GM18951 (cell line): ENCODE data around the gene DENND1C.

ENCODE experiments used
- POLR2A ChIP-seq: IDR thresholded peaks from 4 replicates; pipeline ENCODE4 v1.6.1; 2011; ENCODE audit warnings: mild to moderate bottlenecking; ENCODE audit not compliant: insufficient read length, insufficient read depth; ENCODE audit errors: extremely low read depth
- in situ Hi-C: fragments of 300-500 bp; cut with MboI; formaldehyde crosslinking; loops from one replicate; pipeline ENCODE4 v1.12.0; 2022; ENCODE audit warnings: low sequenced_read_pairs, mixed read lengths, inconsistent platforms; ENCODE audit not compliant: unreplicated experiment

DENND1C gene

GRCh38 chr19:6518145-6518911, 36.7 kb upstream of the DENND1C start:
- no peak for TF ChIP-seq POLR2A

DNA sequence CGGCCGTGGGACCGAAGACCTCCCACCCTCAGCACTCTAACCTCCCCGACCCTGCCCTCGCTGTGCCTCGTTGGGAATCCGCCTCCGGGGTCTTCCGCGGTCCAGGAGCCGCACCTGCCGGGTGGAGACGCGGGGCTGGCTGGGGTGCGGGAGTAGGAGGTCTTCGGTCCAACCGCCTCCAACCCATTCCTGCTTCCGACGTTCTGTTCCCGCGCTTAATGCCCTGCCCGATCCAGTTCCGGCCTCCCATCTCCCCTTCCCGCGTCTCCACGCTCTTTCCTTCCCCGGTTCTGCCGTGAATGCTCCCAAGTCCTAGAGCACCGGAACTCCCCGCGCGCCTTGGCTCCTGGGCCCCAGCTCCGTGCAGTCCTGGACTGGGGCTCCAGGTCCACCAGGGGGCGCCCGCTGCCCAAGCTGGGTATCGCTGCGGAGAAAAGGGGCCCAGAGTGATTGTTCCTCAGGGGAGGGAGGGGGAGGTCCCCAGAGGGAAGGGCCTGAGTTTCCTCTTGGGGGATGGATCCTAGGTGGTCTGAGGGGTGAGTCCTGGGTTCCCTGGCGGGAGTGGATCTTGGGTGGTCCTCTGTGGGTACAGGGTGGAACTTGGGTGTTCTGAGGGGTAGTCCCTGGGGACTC, 35.2 kb upstream of the DENND1C start:
- no peak for TF ChIP-seq POLR2A
- in situ Hi-C loops = loop anchor here (10.0 to 25.0 kb wide), 2 partner anchors 108 to 346 kb away; no protein-coding TSS in a partner anchor

More at GRCh38 chr19:6518145-6518911, 36.7 kb upstream of the DENND1C start:
- in situ Hi-C loops = loop anchor here (10.0 to 25.0 kb wide), 2 partner anchors 106 to 344 kb away; no protein-coding TSS in a partner anchor

DNA sequence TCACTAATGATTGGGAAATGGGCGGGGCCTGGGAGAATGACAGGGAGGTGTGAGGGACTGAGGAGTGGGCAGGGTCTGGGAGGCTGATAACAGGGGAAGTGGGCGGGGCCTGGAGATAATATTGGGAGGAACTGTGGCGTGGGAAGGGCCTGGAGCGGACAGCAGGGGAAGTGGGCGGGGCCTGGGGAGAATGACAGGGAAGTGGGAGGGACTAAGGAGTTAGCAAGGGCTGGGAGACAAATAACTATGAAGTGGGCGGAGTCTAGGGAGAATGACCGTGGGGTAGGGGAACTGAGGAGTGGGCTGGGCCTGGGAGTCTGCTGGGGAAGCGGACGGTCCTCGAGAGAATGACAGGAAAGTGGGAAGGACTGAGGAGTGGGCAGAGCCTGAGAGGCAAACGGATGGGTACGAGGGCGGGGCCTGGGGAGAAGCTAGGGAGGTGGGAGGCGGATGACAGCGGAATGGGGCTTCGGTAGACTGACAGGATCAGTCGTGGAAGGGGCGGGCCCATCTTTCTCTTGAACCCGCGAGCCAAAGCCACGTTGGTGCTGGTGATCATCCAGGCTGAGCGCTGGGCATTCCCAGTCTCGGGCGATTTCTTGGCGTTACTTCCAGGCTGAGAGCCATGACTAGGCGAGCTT, 34.6 kb upstream of the DENND1C start:
- TF ChIP-seq POLR2A = peak; percentile 60
- in situ Hi-C loops = loop anchor here (10.0 to 25.0 kb wide), 2 partner anchors 109 to 346 kb away; no protein-coding TSS in a partner anchor

DNA sequence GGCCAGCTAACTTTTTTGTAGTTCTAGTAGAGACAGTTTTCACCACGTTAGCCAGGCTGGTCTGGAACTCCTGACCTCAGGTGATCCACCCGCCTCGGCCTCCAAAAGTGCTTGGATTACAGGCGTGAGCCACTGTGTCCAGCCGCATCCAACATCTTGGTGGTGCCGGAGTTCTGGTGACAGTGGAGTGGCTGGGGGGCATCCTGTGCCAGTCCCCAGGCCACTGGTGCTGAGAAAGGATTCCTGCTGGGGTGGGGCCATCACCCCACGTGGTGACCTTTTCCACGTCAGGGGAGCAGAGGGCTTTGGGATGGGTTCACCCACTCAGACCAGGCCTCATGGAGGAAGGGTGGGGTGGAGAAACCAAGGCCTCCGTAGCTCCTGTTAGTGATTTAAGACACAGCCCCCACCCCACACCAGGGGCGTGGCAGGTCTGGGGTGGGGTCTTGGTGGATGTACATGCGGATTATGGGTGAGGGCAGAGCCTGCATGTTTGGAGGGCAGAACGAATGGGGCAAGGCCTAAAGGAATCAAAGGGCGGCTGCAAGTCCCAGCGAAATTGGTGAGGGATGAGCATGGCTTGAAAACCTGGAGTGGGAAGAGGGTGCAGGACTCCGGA, 33.4 kb upstream of the DENND1C start:
- in situ Hi-C loops = loop anchor here (10.0 to 25.0 kb wide), 2 partner anchors 110 to 347 kb away; no protein-coding TSS in a partner anchor
- TF ChIP-seq POLR2A = no peak

DNA sequence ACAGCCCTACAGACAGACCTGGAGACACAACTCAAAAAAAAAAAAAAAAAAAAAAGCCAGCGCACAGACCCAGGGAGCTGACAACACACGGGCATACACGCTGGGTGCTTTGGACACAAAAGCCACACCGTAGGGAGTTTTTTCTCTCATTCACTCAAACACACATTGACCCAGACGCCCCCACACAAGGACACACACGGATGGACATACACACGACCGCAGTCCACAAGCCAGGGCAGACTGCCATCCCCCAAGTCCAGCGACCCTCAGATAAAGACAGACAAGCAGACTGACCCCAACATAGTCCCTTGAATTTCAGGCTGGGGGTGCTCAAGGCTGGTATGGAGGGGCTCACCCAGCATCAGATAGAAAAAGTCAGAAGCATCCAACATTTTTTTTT, 32.5 kb upstream of the DENND1C start:
- in situ Hi-C loops = loop anchor here (10.0 to 25.0 kb wide), 2 partner anchors 111 to 348 kb away; no protein-coding TSS in a partner anchor
- no peak for TF ChIP-seq POLR2A

DNA sequence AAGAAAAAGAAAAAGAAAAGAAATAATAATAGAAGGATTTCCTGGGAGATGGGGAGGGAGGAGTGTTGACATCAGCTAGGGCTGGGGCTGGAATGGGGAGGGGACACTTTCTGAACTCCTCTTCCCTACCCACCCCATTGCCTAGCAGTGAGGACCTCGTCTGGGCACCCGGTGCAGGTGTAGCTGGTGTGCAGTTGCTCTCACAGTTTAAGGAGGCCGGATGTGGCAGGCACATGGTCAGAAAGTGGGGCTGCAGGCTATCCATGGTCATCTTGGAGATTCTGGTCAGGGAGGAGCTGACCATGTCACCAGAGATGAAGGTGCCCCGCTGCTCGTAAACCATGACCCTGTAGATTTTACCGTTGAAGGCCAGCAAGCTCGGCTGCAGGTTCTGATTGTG, 29.0 kb upstream of the DENND1C start:
- TF ChIP-seq POLR2A = no peak
- in situ Hi-C loops = loop anchor here (10.0 to 25.0 kb wide), 2 partner anchors 114 to 352 kb away; no protein-coding TSS in a partner anchor

DNA sequence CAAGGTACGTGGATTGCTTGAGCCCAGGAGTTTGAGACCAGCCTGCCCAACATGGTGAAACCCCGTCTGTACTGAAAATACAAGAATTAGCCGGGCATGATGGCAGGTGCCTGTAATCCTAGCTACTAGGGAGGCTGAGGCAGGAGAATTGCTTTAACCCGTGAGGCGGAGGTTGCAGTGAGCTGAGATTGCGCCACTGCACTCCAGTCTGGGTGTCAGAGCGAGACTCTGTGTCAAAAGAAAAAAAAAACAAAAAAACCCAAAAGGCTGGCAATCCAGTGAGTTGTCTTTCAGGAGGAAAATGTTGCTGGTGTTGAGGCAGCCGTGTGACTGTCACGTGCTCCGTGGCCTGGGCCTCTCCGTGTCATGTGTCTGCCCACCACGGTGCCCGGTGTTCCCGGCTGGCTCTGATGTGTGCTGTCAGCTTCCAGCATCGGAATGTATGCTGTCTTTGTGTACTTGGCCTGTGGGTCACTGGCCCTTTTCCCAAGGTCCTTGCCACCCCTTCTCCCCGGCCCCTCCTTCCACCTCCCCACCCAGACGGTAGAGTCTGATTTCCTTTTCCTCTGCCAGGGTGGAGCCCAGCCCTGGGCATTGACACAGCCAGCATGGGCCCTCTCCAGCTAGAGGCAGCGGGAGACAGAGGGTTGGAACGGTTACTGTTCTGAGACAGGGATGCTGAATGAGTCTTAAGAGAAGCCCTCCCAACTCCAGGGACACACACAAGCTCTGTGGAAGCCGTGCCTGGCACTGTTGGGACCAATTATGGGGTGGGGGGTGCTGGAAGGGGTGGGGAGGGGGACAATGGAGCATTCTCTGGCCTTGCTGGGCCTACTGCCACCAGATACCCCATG, 27.8 kb upstream of the DENND1C start:
- in situ Hi-C loops = loop anchor here (25.0 kb wide), 1 partner anchor 353 kb away; no protein-coding TSS in a partner anchor

DNA sequence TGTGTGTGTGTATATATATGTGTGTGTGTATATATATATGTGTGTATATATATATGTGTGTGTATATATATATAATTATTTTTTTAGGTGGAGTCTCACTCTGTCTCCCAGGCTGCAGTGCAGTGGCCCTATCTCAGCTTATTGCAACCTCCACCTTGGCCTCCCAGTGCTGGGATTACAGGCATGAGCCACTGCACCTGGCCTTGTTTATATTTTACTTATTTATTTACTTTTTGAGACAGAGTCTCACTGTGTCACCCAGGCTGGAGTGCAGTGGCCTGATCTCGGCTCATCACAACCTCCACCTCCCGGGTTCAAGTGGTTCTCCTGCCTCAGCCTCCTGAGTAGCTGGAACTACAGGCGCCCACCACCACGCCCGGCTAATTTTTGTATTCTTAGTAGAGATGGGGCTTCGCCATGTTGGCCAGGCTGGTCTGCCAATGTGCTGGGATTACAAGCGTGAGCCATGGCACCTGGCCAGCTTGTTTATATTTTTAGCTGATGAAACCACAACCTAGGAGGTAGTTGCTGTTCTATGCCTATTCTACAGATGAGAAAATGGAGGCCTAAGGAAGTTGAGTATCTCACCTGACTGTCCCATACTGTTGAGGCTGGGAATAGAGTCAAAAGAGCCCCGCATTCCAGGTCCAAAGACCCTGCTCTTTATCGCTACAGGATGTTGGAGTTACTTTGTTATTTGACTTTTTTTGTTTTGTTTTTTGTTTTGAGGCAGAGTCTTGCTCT, 26.6 kb upstream of the DENND1C start:
- in situ Hi-C loops = loop anchor here (25.0 kb wide), 1 partner anchor 354 kb away; no protein-coding TSS in a partner anchor

More for the DNA sequence above, 27.8 kb upstream of the DENND1C start:
- TF ChIP-seq POLR2A = no peak

DNA sequence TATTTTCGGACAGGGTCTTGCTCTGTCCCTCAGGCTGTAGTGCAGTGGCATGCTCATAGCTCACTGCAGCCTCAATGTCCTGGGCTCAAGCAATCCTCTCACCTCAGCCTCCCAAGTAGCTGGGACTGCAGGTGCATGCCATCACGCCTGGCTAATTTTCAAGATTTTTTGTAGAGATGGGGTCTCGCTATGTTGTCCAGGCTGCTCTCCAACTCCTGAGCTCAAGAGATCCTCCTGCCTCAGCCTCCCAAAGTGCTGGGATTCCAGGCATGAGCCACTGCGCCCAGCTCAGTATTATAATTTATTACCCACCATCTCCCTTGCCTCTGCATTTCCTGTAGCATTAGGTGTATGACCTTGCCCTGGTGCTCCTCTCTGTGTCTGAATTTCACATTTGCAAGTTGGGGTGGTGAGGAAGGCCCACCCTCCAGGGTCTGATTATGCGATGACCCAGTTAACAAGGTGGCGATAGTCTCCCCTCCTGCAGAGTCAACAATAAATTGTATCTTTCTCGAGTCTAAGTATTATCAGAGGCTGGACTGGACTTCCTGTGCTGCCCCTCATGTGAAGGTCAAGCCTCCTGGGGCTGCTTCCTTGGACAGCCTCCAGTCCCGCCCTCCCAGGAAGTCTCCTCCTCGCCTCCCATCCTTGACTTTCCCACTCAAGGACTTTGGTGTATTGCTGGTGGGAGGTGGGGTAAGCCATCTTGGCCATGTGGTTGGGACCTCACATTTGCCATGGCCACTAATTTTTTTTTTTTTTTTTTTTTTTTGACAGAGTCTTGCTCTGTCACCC, 22.0 kb upstream of the DENND1C start:
- in situ Hi-C loops = loop anchor here (25.0 kb wide), 1 partner anchor 359 kb away; no protein-coding TSS in a partner anchor
- no peak for TF ChIP-seq POLR2A

GRCh38 chr19:6501740-6502648, 20.4 kb upstream of the DENND1C start, which contains the start of gene TUBB4A:
TUBB4A (minus strand) TSS chr19:6502309; CDS start chr19:6502212, 97 bp downstream.
- no peak for TF ChIP-seq POLR2A
- in situ Hi-C loops = loop anchor here (25.0 kb wide), 1 partner anchor 360 kb away; no protein-coding TSS in a partner anchor
